Stimulated activated CD4-positive, alpha-beta T cell treated with anti-CD3 and anti-CD28 coated beads, Interleukin-1b, Interleukin-23, amount 100 ng/mL, for 48 hours (primary cell): ENCODE results near the gene P3H3.
"Not testable (repeated sequence)": the region's sequence is repeated elsewhere in the genome, so short reads cannot be mapped to it uniquely, and the experiment has no call there.

Experiments used
- DNase-seq: peaks from one replicate; pipeline ENCODE4 v3.0.0-alpha.2; 2020

Gene P3H3

DNA sequence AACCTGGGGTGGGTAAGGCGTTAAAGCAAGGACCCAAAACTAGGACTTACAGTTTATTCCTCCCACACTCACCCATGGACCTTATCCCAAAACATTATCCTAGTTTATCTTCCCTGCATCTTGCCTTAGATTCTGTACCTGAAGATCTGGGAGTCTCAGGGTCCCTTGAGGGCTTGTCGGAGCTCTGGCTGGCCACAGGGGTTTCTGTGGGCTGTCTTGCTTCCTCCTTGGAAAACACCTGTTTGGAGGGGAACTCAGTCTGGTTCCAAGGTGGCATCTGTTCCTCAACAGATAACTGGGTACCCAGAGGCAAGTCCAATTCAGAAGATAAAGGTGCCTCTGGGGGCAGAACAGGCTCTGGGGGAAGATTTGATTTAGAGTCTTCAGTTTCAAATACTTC, 21.2 kb downstream of the P3H3 start:
- DNase-seq = no peak

DNA sequence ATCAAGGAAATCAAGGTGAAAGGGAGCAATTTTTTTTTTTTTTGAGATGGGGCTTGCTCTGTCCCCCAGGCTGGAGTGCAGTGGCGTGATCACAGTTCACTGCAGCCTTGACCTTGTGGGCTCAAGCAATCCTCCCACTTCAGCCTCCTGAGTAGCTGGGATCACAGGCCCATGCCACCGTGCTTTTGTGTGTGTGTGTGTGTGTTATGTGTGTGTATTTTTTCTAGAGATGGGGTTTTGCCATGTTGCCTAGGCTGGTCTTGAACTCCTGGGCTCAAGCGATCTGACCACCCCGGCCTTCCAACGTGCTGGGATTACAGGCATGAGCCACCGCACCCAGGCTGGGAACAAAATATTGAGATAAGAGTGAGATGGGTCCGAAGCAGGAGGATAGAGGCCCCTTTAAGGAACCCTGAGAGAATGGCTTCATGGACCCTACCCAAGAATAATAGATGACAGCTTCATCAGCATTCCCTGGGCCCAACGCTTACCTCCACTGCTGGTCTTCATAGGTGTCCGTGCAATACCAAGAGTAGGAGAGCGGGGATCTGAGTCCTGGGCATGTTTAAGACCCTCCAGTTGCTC, 21.9 kb downstream of the P3H3 start:
- DNase-seq = no peak

DNA sequence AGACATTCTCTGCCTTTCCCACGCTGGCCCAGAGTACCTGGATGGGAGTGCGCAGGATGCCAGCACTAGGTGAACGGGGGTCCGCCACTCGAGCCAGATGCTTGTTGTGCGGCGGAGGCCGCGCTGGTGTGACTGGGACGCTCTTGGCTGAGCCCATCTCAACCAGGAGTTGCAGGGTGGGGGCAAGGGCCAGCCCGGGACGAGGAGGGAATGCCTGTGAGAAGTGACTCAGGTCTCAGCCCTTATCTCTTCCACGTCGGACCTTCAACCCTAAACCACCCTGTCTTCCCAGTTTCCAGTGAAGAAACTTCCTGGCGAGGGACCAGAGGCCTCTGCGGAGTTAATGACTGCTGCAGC, 22.6 kb downstream of the P3H3 start:
- DNase-seq = no peak

DNA sequence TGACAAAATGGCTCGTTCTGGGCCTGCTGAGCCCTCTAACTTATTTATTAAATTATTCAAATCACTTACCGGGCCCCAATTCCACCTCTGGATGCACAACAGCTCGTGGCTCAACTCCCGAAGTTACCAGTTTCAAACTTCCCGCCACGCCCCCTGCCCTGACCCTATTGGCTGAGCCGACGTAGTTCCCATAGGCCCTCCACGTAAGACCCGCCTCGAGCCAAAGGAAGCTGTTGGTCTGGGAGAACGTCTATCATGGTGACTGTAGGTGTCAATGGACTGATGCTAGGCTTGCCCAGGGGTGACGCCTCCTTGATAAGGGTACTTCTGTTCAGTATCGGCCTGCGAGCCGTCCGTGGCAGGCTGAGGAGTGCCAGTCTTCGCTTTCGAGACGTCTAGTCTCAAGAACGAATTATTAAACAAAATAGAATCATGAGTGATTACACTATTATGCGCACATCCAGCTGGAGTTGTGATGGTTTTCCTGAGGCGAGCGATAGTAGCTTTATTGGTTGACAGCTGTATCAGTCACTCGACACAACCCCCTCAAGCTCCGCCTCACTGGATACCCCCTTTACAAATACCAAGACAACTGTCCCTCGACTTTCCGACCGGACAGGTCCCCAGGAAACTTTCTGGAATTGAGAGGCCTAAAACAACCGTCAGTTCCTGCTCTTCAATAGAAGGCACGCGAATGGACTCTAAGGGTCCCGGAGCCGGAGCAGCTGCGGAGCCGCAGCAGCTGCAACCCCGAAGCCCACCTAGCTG, 23.1 kb downstream of the P3H3 start, which contains the start of gene CDCA3:
Gene CDCA3, minus strand, starts transcription at position 134 of the 768 bp plus-strand sequence. CDS start 334 bp downstream, outside the sequence.
- peak; percentile 96 for DNase-seq

DNA sequence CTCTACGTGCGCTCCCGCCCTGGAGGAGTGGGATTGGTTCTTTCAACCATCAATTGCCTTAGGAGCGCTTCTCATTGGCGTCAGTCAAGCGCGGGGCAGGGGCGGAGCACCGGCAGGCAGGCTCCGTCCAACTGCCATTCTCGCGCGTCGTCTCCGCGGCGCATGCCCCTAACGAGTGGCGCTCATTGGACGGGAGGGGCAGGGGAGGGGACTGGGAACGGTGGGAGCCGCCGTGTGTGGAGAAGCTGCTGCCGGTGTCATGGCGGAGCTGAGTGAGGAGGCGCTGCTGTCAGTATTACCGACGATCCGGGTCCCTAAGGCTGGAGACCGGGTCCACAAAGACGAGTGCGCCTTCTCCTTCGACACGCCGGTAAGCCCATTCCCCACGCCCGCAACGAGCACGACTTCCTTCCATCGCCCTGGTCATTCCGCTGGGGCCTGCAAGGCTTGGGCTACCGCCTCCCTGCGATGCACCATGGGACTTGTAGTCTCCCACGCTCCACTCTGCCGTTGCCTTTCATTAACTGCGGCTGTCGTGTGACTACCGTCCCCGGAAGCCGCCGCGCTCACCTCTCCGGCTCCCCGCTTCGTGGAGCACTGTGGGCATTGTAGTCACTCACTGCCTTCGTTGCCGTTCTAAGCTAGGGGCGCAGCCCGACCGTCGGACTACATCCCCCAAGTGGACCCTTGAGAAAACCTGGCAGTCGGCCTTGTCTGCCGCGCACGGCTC, 23.9 kb downstream of the P3H3 start, which contains the start of gene USP5:
Gene USP5, plus strand, starts transcription at position 230 of the 730 bp plus-strand sequence. Its CDS starts 30 bp downstream, at position 260.
- DNase-seq = peak; percentile 99

DNA sequence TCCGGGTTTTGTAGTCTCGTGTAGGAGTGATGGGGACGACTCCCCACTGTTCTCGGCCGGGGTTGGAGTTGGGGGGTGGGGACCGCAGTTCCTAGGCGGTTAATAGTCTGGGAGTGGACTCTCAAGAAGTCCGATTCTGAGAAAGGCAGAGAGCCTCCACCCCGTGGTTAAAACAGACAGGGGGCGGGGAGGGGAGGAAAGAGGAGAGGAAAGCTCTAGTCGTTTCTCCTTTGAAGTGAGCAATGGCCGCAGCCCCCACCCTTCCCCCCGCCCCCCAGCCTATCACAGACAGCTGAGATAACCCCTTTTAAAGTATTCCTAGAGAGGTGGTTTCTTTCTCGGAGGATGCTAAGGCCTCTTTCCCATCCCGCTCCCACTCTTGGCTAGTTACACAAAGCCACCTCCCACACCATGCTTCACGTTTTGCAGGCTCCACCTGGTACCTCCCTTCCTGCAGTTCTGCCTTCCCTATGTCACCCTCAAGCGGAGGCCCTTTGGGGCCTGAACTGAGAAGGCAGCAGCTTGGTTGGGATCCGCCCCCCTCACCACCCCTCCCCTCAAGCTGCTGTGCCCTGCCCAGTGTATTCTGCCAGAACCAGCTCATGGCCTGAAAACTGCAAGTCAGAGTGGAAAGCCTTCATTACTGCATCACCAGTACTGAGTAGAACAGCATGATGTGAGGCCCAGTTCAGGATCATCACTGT, 24.6 kb downstream of the P3H3 start:
- peak; percentile 89 for DNase-seq

DNA sequence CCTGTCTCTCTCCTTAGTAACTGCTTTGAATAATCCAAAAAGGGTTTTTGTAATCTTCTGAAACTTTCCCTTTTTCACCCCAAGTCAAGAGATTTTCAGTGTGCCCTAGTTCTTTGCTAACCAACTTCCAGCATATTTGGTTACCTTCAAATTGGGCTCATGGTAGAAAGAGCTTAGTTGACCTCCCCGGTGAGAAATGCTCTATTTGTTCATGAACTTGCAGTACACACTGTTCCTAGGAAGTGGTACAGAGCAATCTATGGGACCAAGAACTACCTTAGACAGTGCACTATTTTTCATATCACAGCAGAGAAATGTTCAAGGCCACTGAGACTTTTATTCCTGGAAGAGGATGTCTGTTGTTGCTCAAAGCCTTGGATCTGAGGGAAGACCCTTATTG, 25.4 kb downstream of the P3H3 start:
- DNase-seq = no peak

DNA sequence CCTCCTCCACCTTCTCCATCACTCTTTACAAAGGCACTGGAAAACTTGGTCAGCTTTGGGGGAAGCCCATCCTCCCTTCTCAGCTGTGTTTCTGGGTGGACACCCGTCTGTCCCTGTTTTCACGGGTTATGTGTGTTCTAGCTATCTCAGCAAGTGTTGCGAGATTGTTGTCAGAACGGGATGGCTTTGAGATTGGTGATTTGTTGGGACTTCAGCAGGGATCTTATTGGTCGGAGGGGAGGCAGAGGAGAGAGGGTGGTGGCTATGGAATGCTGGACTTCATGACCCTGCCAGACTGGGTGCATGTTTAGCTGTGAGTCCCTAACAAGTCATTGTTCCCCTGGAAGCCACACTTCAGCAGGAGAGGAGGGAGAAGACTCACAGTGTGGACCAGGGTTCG, 25.8 kb downstream of the P3H3 start:
- DNase-seq = no peak

DNA sequence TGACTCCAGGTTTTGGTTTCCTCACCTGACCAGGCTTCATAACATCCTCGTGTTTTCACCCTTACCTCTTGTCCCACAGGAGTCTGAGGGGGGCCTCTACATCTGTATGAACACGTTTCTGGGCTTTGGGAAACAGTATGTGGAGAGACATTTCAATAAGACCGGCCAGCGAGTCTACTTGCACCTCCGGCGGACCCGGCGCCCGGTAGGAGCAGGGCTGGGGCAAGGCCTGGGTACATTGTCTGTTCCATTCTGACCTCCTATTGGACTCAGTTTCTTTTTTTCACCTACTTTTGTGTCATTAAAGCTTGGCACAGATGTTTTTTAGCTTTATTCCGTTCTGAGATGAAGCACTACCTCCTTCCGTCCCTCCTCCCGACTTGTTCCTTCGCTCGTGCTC, 27.1 kb downstream of the P3H3 start:
- DNase-seq = no peak

DNA sequence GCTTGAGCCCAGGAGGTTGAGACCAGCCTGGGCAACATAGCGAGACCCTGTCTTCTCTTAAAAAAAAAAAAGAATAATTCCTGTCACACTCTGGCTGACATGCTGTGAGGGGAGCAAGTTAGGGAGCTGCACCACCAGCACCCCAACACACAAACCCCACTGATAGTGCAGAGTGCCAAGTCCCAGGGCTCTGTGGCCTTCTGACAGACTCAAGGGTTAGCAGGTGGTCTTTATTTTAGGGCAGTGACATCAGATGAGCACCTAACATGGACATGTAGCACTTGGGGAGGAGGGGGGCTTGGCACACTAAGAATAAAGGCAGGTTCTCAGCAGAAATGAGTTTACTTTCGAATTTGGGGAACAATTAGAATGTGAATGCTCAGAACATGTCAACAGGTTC, 30.6 kb downstream of the P3H3 start:
- no peak for DNase-seq

DNA sequence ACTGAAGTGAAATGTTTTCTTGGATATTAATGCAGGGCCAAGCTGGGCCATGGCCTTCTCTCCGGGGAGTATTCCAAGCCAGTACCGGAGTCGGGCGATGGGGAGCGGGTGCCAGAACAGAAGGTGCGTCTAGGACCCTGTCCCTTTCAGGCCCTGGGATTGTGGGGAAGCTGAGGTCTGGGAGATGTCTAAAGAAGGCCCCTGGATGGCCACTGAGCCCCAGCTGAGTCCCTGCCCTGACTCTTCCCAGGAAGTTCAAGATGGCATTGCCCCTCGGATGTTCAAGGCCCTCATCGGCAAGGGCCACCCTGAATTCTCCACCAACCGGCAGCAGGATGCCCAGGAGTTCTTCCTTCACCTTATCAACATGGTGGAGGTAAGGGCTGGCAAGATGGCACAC, 31.9 kb downstream of the P3H3 start:
- no peak for DNase-seq

DNA sequence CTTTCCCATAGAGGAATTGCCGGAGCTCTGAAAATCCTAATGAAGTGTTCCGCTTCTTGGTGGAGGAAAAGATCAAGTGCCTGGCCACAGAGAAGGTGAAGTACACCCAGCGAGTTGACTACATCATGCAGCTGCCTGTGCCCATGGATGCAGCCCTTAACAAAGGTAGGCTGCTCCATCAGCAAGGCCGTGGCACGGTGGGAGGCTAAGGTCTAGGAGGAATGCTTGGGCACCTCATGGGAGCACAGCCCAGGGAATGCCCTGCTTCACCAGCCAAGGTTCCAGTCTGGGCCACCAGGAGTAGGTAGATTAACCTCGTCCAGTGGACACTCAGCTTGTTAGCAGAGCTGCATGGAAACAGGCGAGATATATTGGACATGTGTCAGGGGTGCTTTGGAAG, 32.7 kb downstream of the P3H3 start:
- DNase-seq = no peak

DNA sequence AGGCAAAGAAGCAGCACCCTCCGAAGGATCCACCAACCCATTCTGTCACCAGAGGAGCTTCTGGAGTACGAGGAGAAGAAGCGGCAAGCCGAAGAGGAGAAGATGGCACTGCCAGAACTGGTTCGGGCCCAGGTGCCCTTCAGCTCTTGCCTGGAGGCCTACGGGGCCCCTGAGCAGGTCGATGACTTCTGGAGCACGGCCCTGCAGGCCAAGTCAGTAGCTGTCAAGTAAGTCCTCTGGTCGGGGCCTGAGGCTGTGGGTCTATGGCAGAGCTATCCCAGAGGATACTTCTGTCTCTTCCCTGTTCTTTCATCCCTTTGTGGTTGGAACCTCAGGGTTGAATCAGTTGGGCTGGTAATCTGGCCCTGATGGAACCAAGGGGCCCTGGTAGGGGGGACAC, 33.2 kb downstream of the P3H3 start:
- DNase-seq = no peak

DNA sequence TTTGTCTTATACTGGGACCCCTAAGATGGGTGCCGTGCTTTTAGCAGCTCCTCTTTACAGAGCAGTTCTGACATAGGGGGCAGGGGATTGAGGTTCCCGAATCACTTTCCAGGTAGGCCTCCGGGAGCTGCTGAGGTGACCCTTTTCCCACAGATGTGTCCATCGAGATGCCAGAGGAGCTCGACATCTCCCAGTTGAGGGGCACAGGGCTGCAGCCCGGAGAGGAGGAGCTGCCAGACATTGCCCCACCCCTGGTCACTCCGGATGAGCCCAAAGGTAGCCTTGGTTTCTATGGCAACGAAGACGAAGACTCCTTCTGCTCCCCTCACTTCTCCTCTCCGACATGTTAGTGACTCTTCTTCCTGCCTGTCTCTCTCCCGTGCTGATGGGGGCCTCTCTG, 34.8 kb downstream of the P3H3 start:
- DNase-seq = no peak

DNA sequence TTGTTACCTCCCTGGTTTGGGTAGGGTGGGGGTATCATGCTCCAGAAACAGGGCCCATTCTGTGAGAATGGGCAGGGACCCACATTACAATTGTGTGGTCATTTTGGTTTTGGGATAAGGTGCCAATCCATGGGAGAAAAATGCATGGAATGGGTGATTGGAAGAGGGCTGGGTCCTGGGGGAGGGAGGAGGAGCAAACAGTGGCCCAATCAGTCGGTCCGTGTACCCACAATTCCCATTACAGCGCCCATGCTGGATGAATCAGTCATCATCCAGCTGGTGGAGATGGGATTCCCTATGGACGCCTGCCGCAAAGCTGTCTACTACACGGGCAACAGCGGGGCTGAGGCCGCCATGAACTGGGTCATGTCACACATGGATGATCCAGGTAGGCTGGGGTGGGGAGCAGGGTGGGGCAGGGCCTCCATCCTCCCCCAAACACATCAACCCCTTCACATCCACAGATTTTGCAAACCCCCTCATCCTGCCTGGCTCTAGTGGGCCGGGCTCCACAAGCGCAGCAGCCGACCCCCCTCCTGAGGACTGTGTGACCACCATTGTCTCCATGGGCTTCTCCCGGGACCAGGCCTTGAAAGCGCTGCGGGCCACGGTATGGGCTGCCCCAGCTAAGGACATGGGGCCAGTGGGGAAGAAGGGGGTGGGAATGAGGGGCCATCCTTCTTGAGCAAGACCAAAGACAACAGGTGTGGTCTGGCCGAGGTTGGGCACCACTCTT, 35.5 kb downstream of the P3H3 start:
- no peak for DNase-seq

DNA sequence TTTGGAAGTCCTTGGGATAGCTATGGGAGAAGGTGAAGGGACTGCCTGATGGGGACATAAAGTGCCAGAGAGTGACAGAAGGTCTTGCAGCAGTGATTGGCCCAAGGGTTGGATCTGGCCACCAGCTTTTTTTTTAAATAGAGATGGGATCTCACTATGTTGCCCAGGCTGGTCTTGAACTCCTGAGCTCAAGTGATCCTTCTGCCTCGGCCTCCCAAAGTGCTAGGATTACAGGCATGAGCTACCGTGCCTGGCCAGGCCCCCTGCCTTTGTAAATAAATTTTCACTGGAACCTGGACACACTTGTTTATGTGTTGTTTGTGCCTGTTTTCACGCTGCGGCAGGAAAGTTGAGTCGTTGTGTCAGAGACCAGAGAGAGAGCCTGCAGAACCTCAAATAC, 37.1 kb downstream of the P3H3 start:
- DNase-seq = not testable (repeated sequence)

DNA sequence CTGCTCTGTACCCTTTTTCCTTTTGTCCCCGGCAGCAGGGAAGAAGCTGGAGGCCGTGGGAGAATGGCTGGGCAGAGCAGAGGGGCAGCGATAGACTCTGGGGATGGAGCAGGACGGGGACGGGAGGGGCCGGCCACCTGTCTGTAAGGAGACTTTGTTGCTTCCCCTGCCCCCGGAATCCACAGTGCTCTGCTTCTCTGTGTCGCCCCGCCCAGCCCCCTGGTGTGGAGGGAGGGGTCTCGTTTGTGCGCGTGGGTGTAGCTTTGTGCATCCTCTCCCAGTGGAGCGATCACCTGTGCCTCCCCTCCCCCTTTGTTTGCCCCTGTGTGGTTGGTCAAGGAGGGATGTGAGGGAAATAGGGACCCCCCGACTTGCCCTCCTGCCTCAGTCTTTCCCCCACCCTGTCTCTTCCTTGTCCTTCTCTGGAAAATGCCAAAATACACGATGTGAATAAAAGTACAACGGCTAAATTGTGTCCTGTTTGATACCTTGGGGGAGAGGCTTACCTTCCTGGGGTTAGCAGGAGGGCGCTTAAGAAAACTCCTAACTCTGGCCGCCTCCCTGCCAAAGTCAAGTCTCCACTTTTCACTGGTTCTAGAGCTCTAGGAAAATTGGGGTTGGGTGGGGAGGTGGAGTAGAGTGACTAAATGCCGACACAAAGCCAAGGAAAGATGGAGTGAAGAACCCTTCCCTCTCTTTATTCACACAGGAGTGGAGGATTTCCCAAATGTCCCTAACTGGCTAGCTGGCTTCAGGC, 38.1 kb downstream of the P3H3 start:
- no peak for DNase-seq

DNA sequence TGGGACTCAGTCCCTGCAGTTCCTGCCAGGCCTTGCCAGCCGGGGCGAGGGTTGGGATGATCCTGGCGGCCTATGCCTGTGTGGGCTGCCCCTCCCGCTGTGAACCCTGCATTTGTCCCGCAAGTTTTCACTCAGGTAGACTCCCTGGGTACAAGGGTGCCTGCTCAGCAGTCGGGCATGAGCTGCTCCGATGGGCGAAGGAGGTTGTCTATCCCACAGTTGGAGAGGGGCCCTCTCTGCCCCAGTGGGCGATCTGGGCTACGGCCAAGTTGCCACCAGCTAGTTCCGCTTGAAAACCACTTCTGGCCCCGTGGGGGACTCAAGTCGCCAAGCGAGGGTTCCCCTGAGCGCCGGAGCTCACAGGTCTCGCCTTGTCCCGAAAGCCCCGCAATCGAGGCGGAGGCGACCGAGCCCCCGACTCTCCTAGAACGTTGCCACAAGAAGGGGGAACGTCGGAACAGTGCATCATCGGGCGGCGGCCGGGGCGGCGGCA, 38.8 kb downstream of the P3H3 start:
- peak; percentile 13 for DNase-seq

DNA sequence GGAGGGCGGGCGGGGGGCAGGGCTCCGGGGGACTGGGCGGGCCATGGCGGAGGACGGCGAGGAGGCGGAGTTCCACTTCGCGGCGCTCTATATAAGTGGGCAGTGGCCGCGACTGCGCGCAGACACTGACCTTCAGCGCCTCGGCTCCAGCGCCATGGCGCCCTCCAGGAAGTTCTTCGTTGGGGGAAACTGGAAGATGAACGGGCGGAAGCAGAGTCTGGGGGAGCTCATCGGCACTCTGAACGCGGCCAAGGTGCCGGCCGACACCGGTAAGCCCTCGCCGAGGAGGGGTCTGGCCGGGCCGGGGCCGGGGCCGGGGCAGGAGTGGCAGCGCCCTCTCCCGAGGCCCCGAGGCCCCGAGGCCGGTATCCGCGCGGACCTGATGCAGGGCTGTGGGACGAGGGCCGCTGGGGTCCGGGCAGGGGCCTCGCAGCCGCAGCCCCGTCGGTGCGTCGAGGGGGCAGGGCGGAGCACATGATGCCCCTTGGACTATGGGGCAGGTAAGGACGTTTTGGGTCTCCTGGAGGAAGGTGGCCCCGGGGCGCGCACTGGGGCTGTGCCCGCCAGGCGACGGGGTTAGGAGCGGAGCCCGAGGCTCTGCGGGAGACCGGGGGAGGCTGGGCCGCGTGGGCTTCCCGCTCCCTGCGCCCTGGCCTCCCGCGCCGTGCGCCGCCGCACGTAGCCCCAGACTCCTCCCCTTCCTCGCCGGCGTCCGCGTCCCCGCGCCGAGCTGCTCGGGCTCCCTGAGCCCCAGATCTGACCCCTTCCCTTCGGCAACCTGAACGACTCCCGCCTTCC, 39.4 kb downstream of the P3H3 start, which contains the start of gene TPI1:
Gene TPI1, plus strand, starts transcription at position 119 of the 798 bp plus-strand sequence. Its CDS starts 36 bp downstream, at position 155.
- peak; percentile 81 for DNase-seq

DNA sequence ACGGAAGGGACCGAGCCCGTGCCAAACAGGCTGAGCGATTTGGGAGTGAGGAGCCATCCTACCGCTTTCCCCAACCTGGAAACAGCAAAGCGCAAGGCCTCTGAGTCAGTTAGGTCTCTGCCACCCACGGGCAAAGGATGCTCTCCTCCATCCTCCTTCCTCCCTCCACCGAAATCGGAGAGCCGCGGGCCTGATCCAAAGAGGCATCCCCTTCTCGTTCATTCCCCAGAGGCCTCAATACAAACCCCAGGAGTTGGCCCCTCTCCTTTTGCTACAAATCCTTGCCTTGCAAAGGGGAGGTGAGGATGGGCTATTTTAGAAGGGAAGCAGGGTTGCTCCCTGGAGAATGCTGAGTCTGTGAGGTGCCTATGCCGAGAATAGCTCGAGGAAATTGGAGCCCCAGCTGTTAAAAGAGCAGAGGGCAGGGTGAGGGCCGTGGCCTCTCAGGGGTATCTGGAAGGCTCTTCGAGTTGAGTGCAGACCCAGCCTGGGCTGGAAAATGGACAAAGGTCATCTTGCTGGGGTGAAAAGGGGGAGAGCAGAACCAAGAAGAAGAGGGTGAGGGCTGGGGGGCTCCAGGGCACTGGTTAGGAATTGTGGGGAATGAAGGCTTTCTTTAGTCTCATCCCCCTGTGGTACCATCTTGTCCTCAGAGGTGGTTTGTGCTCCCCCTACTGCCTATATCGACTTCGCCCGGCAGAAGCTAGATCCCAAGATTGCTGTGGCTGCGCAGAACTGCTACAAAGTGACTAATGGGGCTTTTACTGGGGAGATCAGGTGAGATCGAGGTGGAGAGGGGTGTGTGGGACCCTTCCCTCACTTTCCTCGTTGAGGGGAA, 40.2 kb downstream of the P3H3 start:
- peak; percentile 19 for DNase-seq
